H9 (cell line): Measurements from ENCODE around the gene TMEM176B. TPM values are rescaled to one million over a fixed set of nuclear protein-coding genes. Genes with fewer than 3 reads are reported as not detected.

Experiments used
- DNase-seq: peaks from one replicate; pipeline ENCODE4 v3.0.0-alpha.2; 2017
- H2AFZ ChIP-seq: one replicate; pipeline ENCODE4 v1.6.1; 2013; ENCODE audit warnings: mild to moderate bottlenecking, low read length, control low read depth, moderate library complexity
- H2AK5ac ChIP-seq: 2 replicates; pipeline ENCODE4 v1.6.1; 2013; ENCODE audit warnings: low read length, control low read depth, mixed read lengths; ENCODE audit not compliant: insufficient read length
- H2BK120ac ChIP-seq: one replicate; pipeline ENCODE4 v1.6.1; 2013; ENCODE audit warnings: low read depth, mild to moderate bottlenecking, low read length, control low read depth, inconsistent platforms; ENCODE audit not compliant: poor library complexity, severe bottlenecking
- H2BK12ac ChIP-seq: 2 replicates; pipeline ENCODE4 v1.6.1; 2013; ENCODE audit warnings: low read length, control low read depth, mixed read lengths, low read depth; ENCODE audit not compliant: insufficient read length
- H2BK15ac ChIP-seq: 2 replicates; pipeline ENCODE4 v1.6.1; 2013; ENCODE audit warnings: low read depth, low read length, control low read depth
- H2BK20ac ChIP-seq: one replicate; pipeline ENCODE4 v1.6.1; 2013; ENCODE audit warnings: low read depth, mild to moderate bottlenecking, low read length, control low read depth, inconsistent platforms; ENCODE audit not compliant: poor library complexity, severe bottlenecking
- H2BK5ac ChIP-seq: 2 replicates; pipeline ENCODE4 v1.6.1; 2013; ENCODE audit warnings: low read length, control low read depth, mixed read lengths; ENCODE audit not compliant: insufficient read length
- H3K14ac ChIP-seq: 2 replicates; pipeline ENCODE4 v1.6.1; 2013; ENCODE audit warnings: low read length, control low read depth; ENCODE audit not compliant: insufficient read depth
- H3K18ac ChIP-seq: 2 replicates; pipeline ENCODE4 v1.6.1; 2013; ENCODE audit warnings: low read depth, mild to moderate bottlenecking, mixed read lengths, low read length, control low read depth; ENCODE audit not compliant: insufficient read length
- H3K23ac ChIP-seq: 2 replicates; pipeline ENCODE4 v1.6.1; 2013; ENCODE audit warnings: low read length, control low read depth, mixed read lengths, low read depth; ENCODE audit not compliant: insufficient read length
- H3K23me2 ChIP-seq: 2 replicates; pipeline ENCODE4 v1.6.1; 2013; ENCODE audit warnings: low read depth, mild to moderate bottlenecking, mixed read lengths, low read length, control low read depth; ENCODE audit not compliant: insufficient read length, poor library complexity, severe bottlenecking
- H3K27ac ChIP-seq: 2 replicates; pipeline ENCODE4 v1.5.1; 2013; ENCODE audit warnings: low read length, control low read depth, mixed read lengths, low read depth; ENCODE audit not compliant: insufficient read length
- H3K27me3 ChIP-seq: 2 replicates; pipeline ENCODE4 v1.6.1; 2013; ENCODE audit warnings: low read length, control low read depth, inconsistent platforms; ENCODE audit not compliant: insufficient read depth
- H3K4ac ChIP-seq: 2 replicates; pipeline ENCODE4 v1.6.1; 2013; ENCODE audit warnings: low read depth, mild to moderate bottlenecking, control low read depth, inconsistent platforms, low read length, moderate library complexity
- H3K4me1 ChIP-seq: 2 replicates; pipeline ENCODE4 v1.6.1; 2013; ENCODE audit warnings: low read length, control low read depth, inconsistent platforms; ENCODE audit not compliant: insufficient read depth
- H3K4me2 ChIP-seq: 2 replicates; pipeline ENCODE4 v1.6.1; 2013; ENCODE audit warnings: low read length, control low read depth, mixed read lengths; ENCODE audit not compliant: insufficient read length, insufficient read depth
- H3K56ac ChIP-seq: 2 replicates; pipeline ENCODE4 v1.6.1; 2013; ENCODE audit warnings: low read depth, mild to moderate bottlenecking, mixed read lengths, low read length, control low read depth; ENCODE audit not compliant: insufficient read length
- H3K79me1 ChIP-seq: 2 replicates; pipeline ENCODE4 v1.6.1; 2013; ENCODE audit warnings: low read depth, mild to moderate bottlenecking, moderate library complexity, low read length, control low read depth, inconsistent platforms; ENCODE audit not compliant: insufficient read depth, poor library complexity, severe bottlenecking
- H3K79me2 ChIP-seq: 2 replicates; pipeline ENCODE4 v1.6.1; 2013; ENCODE audit warnings: low read length, control low read depth, inconsistent platforms; ENCODE audit not compliant: insufficient read depth
- H3K9ac ChIP-seq: 2 replicates; pipeline ENCODE4 v1.6.1; 2013; ENCODE audit warnings: low read length, control low read depth, mixed read lengths; ENCODE audit not compliant: insufficient read length; ENCODE audit errors: extremely low read depth
- H3K9me3 ChIP-seq: one replicate; pipeline ENCODE4 v1.6.1; 2013; ENCODE audit warnings: low read depth, low read length, inconsistent platforms; ENCODE audit not compliant: control insufficient read depth
- H3T11ph ChIP-seq: one replicate; pipeline ENCODE4 v1.6.1; 2013; ENCODE audit warnings: mild to moderate bottlenecking, low read length, control low read depth, inconsistent platforms
- H4K20me1 ChIP-seq: one replicate; pipeline ENCODE4 v1.6.1; 2013; ENCODE audit not compliant: control insufficient read depth, insufficient read length, insufficient read depth
- H4K5ac ChIP-seq: 2 replicates; pipeline ENCODE4 v1.6.1; 2013; ENCODE audit warnings: low read depth, mild to moderate bottlenecking, mixed read lengths, low read length, control low read depth; ENCODE audit not compliant: insufficient read length
- H4K8ac ChIP-seq: replicated peaks from 2 replicates; pipeline ENCODE4 v1.6.1; 2013; ENCODE audit warnings: low read length, control low read depth, mixed read lengths, low read depth; ENCODE audit not compliant: insufficient read length
- H4K91ac ChIP-seq: 2 replicates; pipeline ENCODE4 v1.6.1; 2013; ENCODE audit warnings: low read depth, mild to moderate bottlenecking, moderate library complexity, mixed read lengths, low read length, control low read depth; ENCODE audit not compliant: insufficient read length
- H3K27ac Mint-ChIP-seq, 3 experiments: 2 replicates in 2 of 3; 3 replicates in 1 of 3; pipeline ENCODE4 v1.8.0; 2020 to 2021; ENCODE audit warnings: mixed read lengths in 3 of 3, mild to moderate bottlenecking in 1 of 3, moderate library complexity in 1 of 3
- H3K27me3 Mint-ChIP-seq: 2 replicates; pipeline ENCODE4 v1.8.0; 2021; ENCODE audit warnings: low read depth, mild to moderate bottlenecking, moderate library complexity, mixed read lengths
- H3K36me3 Mint-ChIP-seq, 3 experiments: 2 replicates in 2 of 3; 3 replicates in 1 of 3; pipeline ENCODE4 v1.8.0; 2020 to 2021; ENCODE audit warnings: low read depth in 3 of 3, mixed read lengths in 3 of 3; ENCODE audit not compliant: insufficient read depth in 1 of 3
- H3K4me1 Mint-ChIP-seq, 2 experiments: 2 replicates each; pipeline ENCODE4 v1.8.0; 2020; ENCODE audit warnings: mixed read lengths in 2 of 2
- H3K4me3 Mint-ChIP-seq, 2 experiments: 2 replicates in 1 of 2; 3 replicates in 1 of 2; pipeline ENCODE4 v1.8.0; 2020 to 2021; ENCODE audit warnings: mild to moderate bottlenecking in 2 of 2, mixed read lengths in 2 of 2, moderate library complexity in 1 of 2
- H3K9me3 Mint-ChIP-seq, 2 experiments: 2 replicates in 1 of 2; 3 replicates in 1 of 2; pipeline ENCODE4 v1.8.0; 2020; ENCODE audit warnings: mild to moderate bottlenecking in 2 of 2, mixed read lengths in 2 of 2, moderate library complexity in 1 of 2
- CTCF ChIP-seq: fragments of 200-600 bp; sonication (generic); conservative IDR thresholded peaks from 3 replicates; pipeline ENCODE4 v1.8.0; 2021; ENCODE audit warnings: antibody characterized with exemption, mild to moderate bottlenecking
- WGBS: extraction: QIAGEN DNeasy Blood & Tissue Kit; methylation state at CpG from one replicate; pipeline ENCODE4 v1.1.7; 2013; ENCODE audit warnings: missing lambda C conversion rate, low lambda C conversion rate, mixed read lengths; ENCODE audit not compliant: insufficient read length; ENCODE audit errors: extremely low coverage; 5-methylcytosine and 5-hydroxymethylcytosine counted together
- total RNA-seq: library from RNA; stranded (reverse); gene quantifications from 2 replicates; pipeline ENCODE4 v1.2.1, GENCODE V29; 2021

The TMEM176B gene
- total RNA-seq, 1 experiment from 2014 or later = 0.85 TPM

- no peaks in the 10 kb centered on the region for H3K9me3 Mint-ChIP-seq
- Histone ChIP-seq H3K4me1 (no peaks in the 10 kb centered on the region), H3K27me3 (no peaks in the 10 kb centered on the region; the same call in 1 of the 2 replicates), H3K23ac (no peak overlapping the region), H2BK5ac (no peak overlapping the region), H2BK120ac (no peak overlapping the region), H3K18ac (no peak overlapping the region), H2AK5ac (no peak overlapping the region), H4K91ac (no peak overlapping the region), H3T11ph (no peak overlapping the region), H3K9ac (no peak overlapping the region), H3K56ac (no peak overlapping the region), H3K79me1 (no peaks in the 10 kb centered on the region), H2BK12ac (no peak overlapping the region), H4K8ac (no peak overlapping the region), H2BK20ac (no peak overlapping the region), H3K79me2 (no peaks in the 10 kb centered on the region; the same call in 1 of the 2 replicates), H3K23me2 (no peaks in the 10 kb centered on the region), H3K4ac (no peak overlapping the region), H3K9me3 (no peaks in the 10 kb centered on the region), H3K14ac (no peak overlapping the region), H4K5ac (no peak overlapping the region), H3K27ac (no peak overlapping the region), H4K20me1 (no peaks in the 10 kb centered on the region), H2AFZ (no peak overlapping the region), H3K4me2 (no peak overlapping the region), H2BK15ac (no peak overlapping the region)
- peak; percentile 69 for TF ChIP-seq CTCF
- no peak overlapping the region for H3K27ac Mint-ChIP-seq
- DNase-seq = no peak
- peaks cover 87% of the 10 kb centered on the region for H3K27me3 Mint-ChIP-seq
- no CpG with 5 or more reads among the region's 3 CpGs for WGBS
- H3K4me3 Mint-ChIP-seq = no peak overlapping the region
- H3K36me3 Mint-ChIP-seq = no peaks in the 10 kb centered on the region
- no peaks in the 10 kb centered on the region for H3K4me1 Mint-ChIP-seq
Measured at GRCh38 chr7:150753826-150754603, 46.1 kb downstream of the TMEM176B start.
